Activated gamma-delta T cell treated with Interleukin-2 at 50 U/mL for 16 hours (primary cell): ENCODE measurements around the gene TAF10.

Experiments used
- DNase-seq: peaks from one replicate; pipeline ENCODE4 v3.0.0-alpha.2; 2020

The TAF10 gene

DNA sequence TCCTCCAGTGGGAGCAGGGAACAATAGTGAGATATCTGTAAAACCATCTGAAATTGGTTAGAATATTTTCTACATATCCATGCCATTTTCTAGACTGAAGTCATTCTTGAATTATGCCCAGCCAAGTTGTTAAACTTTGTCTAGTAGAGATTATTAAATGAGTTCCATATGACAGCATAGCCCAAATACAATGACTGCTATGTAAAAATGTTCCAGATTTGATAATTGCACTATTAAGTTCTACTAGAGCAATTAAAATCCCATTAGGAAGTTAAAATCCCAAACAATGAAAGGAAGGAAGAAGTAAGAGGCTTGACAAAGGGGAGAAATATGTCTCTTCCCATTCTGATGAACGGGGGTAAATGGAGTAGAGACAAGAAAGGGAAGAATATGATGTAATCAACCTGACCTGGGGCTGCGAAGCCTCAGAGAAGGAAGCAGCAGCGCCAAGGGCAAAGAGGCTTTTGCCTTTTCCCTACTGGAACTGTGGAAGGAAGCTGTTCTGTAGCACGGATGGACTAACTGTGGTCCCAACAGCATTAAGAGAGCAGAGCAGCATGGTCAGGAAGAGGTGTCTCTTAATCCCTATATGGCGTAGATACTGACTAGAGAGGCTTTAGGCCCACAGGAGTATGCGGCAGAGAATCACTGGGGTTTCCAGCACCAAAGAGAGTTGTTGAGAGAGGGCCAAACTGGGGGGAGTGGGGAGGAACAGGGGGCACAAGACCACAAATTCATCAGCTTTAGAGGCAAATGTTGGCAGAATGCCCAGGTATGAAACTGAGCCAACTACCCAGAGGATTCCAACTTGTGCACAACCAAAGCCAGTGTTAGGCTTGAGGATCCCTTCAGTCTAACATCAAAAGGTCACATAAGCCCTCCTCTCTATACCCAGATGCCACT is 35.3 kb downstream of the TAF10 start:
- no peak for DNase-seq

DNA sequence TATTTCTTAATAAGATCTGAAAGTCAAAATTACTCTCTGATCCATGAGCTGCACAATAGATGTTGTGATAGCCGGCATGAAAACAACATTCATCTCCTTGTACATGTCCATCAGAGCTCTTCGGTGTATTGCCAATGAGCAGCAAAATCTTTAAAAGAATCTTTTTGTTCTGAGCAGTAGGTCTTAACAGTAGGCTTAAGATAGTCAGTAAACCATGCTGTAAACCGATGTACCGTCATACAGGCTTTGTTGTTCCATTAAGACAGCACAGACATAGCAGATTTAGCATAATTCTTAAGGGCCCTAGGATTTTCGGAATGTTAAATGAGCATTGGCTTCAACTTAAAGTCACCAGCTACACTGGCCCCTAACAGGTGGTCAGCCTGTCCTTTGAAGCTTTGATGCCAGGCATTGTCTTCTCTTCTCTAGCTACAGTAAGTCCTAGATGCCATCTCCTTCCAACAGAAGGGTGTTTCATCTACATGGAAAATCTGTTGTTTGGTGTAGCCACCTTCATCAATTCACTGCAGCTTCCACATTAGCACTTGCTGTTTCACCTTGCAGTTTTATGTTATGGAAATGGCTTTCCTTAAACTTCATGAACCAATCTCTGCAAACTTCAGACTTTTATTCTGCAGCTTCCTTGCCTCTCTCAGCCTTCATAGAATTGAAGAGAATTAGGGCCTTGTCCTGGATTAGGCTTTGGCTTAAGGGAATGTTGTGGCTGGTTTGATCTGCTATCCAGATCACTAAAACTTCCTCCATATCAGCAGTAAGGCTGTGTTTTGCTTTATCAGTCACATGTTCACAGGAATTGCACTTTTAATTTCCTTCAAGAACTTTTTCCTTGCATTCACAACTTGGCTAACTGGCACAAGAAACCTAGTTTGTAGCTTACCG is 37.0 kb downstream of the TAF10 start:
- no peak for DNase-seq

DNA sequence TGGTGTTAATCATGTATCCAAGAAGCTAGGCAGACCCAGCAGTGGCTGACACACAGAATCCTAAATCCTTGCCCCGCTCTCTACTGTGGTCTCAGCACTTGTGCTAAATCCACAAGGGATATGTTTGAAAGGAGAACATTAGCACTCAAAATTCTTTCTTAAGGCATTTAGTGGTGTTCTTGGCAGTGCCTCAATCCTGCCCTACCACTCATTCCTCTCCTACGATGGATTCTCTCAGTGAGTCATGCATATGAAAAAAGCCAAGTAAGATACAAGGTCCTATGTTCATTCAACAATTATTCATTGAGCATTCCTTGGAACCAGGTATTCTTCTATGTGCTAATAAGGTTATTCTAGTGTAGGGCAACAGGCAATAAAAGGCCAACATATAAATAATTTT is 39.8 kb downstream of the TAF10 start:
- DNase-seq = no peak

DNA sequence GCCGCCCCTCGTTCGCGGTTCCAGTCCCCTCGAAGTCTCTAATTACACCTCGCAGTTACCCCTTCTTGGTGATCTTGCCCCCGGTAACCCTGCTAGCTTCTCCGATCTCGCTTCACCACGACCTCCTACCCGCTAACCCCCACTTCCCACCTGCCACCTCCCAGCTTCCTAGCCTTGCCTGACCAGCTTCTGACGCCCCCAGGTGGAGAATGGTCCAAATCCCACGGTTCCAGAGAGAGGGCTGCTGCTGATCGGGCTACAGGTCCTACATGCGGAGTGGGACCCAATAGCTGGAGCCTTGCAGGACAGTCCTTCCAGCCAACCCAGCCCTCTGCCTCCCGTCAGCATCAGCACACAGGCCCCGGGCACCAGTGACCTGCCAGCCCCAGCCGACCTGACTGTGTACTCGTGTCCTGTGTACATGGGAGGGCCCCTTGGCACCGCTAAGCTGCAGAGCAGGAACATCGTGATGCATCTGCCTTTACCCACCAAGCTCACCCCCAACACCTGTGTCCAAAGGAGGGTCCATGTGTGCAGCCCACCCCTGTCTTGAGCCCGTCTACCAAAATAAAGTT is 40.5 kb downstream of the TAF10 start:
- no peak for DNase-seq

DNA sequence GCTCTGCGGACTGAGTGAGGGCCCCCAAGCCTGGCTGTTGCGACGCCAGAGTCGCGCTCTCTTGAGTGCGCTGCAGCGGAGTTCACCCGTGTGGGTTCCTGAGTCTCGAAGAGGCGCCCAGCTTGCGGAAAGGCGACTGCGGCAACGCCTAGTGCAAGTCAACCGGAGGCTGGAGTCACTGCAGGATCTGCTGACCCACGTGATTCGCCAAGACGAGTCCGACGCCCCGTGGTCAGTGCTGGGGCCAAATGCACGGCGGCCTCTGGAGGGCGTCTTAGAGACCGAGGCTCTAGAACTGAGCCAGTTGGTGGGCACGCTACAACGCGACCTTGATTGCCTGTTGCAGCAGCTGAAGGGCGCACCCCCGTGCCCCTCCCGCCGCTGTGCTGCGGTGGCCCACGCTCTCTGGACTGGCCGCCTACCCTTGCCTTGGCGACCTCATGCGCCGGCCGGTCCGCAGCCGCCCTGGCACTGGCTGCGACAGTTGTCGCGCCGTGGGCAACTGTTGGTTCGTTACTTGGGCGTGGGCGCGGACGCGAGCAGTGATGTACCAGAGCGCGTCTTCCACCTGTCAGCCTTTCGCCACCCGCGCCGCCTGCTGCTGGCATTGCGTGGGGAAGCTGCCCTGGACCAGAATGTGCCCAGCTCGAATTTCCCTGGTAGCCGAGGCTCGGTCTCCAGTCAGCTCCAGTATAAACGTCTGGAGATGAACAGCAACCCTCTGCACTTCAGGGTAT is 41.2 kb downstream of the TAF10 start:
- no peak for DNase-seq

DNA sequence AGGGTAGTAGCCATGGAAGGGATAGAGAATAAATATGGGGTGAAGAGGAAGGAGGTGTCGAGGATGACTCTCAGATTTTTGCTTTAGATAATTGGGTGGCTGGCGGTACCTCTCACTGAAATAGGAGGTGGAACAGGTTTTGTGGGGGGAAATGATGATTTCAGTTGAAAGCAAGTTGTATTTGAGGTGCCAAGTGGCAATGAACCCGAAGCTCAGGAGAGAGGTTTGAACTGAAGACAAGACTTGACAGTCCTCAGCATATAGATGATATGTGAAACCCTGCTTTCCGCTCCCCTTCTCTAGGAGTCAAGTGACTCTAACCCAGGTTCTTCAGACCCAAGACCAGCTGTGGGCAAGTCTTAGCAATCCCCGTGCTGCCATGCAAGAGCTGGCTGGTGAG is 42.3 kb downstream of the TAF10 start:
- DNase-seq = no peak

DNA sequence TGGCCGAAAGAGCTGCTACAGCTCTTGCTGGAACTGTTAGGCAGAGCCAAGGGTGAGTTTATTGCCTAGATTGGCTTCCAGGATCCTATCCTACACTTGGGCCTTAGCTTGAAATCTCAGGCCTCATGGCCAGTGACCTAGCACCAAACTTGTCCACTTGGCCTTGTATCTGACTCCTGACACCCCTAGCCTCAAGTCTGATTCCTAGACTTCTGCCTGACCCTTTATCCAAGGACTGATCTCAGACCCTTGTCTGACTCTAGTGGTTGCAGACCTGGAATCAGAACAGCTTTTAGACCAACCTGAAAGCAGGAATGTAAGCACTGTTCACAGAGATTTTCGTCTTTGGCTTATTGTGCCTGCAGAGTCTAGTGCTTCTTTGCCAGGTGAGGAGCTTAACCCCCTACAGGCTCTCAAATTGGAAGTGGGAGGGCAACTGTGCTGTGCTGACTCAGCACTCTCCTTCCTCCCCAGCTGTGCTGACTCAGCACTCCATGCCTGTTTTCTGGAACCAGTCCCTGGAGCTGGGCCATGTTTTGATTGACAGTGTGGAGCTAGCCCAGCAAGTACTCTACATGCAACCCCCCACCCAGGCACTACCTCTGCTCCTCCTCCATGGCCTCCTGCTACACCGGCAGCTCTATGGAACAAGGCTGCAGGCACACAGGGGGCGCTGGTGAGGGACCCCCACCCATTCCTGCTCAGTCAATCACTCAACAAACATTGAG is 43.7 kb downstream of the TAF10 start:
- DNase-seq = no peak

DNA sequence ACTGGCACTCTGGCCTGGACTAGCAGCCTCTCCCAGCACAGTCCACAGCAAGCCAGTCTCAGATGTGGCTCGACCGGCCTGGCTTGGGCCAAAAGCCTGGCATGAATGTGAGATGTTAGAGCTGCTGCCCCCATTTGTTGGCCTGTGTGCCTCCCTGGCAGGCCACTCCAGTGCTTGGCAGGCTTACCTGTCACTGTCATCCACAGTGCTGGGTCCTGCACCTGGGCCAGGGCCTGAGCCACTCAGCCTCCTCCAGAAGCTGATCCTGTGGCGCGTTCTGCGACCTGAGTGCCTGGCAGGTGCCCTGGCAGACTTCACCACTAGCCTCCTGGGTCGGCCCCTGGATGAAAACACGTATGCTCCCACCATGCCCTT is 44.7 kb downstream of the TAF10 start:
- no peak for DNase-seq

DNA sequence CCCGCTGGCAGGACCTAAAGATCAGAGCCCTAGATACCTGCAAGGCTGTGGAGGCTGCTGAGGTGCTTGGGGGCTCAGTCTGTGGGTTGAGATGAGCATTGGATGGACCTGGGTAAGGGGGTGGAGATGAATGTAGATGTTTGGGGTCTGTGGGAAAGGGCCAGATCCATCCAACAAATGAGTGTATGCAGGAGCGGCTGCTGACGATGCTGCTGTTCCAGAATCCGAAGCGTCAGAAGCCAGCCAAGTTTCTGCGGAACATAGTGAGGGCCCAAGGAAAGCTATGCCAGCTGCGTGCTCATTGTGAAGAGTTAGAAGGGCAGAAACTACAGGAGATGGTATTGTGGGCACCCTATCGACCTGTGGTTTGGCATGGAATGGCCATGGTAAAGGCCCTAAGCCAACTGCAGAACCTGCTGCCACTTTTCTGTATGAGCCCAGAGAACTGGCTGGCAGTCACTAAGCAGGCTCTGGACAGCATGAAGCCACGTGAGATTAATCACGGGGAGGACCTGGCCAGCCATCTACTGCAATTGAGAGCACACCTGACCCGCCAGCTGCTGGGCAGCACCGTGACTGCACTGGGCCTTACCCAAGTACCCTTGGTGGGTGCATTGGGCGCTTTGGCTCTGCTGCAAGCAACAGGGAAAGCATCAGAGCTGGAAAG is 45.2 kb downstream of the TAF10 start:
- no peak for DNase-seq

DNA sequence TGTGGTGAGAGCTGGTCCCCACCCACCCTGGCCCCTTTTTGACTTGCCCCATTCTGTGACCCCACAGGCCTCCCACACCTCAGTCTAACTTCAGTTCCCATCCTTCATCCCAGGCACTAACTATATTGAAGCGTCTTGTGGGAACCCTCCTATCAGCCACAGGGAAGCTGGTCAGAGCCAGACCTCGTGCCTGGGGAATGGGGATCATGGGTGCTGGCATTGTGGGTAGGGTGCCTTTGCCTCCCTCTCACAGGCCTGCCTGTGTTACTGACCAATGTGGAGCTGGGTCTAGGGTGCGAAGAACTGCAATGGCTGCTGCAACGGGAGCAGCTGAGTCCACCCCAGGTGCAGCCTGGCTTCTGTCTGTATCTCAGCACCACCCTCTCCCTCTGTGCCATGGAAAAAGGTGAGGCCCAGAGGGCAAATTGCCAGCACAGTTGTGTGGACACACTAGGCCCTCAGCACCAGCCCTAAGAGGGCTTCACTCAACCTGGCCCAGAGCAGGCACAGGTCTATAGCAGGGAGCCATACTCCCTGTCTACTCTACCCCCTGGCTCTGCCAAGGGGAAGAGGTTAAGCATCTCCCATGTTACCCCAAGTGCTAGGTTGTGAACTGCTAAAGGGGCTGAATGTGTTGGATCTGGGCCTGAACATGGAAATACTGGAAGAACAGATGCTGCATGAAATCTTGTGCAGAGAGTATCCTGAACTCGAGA is 45.9 kb downstream of the TAF10 start:
- no peak for DNase-seq

DNA sequence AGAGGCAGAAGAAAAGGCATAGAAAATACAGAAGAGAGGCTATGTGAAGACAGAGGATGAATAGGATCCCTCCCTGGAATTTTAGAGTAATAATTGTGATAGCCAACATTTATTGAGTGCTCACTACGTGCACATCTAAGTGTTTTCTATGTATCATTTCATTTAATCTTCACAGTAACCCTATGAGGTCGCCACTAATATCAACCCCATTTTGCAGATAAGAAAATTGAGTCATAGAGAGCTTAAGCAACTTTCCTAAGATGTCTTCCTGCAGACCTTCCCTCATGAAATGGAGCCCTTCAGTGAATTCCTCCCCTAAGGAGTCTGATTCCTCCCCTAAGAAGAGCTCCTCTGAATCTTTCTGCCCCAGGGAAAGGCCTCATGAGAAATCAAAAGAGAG is 46.7 kb downstream of the TAF10 start:
- no peak for DNase-seq

DNA sequence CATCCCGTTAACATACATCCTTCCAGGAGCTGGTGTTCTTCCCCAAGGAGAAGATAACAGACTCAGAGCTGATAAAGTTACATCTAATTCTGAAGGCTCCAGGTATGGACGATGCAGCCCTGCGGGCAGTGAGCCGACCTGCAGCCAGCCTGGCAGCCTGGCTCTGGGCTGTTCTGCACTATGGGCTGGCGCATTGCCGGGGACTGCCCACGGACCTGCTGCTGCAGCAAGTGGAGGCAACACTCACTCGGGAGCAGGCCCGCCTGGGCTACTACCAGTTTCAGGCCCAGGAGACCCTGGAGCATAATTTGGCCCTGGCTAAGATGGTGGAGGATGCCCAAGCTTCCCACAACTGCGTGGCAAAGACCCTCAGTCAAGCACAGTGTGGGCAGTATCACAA is 48.3 kb downstream of the TAF10 start:
- no peak for DNase-seq

DNA sequence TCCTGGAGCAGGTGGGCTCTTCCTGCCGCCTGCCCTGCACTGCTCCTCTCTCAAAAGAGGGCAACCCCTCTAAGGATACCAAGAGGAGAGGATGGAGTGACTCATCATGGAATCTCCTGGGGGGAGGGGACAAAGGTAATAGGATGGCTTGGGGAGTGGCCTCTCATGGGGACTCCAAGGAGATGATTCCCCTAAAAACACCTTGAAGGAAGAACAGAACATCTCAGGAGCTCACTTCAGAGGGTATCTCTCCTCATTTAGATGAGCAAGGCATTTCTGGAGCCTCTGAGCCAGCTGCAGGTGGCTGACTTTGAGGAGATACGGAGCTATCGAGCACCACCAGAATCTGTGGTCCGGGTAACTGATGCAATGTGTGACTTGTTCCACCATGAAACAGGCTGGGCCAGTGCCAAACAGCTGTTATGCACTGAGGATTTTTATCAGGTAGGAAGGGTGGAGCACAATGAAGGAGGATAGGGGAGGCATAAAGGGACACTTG is 48.8 kb downstream of the TAF10 start:
- no peak for DNase-seq

DNA sequence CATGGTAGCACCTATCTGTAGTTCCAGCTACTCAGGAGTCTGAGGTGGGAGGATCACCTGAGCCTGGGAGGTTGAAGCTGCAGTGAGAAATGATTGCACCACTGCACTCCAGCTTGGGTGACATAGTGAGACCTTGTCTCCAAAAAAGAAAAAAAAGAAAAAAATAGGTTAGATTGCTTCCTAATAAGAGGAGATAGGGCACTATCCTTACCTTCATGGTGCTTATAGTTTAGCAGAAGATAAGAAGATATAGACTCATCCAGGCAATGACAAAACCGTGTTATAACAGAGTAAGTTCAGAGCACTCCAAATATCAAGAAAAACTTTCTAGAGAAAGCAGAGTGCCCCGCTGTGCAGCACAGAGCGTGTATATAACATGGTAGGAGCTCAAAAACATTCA is 50.7 kb downstream of the TAF10 start:
- DNase-seq = no peak
